Activated CD4-positive, CD25-positive, alpha-beta regulatory T cell (primary cell): Measurements from ENCODE around the gene DNAJC6.
"Not testable (repeated sequence)": the region's sequence is repeated elsewhere in the genome, so short reads cannot be mapped to it uniquely, and the experiment has no call there.

ENCODE experiments used
- DNase-seq, 4 experiments: peaks; one replicate each; lab custom pipeline; 2025; lab: John Stamatoyannopoulos, UW

DNAJC6 gene

GRCh38 chr1:65355031-65355712 is 45.8 kb downstream of the DNAJC6 start:
- no peak for DNase-seq

- no peak for DNase-seq
These were observed 48.1 kb downstream of the DNAJC6 start for GRCh38 chr1:65357291-65357960.

- no peak for DNase-seq
These were observed 50.5 kb downstream of the DNAJC6 start for GRCh38 chr1:65359888-65360287.

GRCh38 chr1:65360648-65361047 is 51.3 kb downstream of the DNAJC6 start:
- DNase-seq = no peak

GRCh38 chr1:65362545-65362944 is 53.2 kb downstream of the DNAJC6 start:
- DNase-seq = no peak

GRCh38 chr1:65363484-65363883 is 54.1 kb downstream of the DNAJC6 start:
- DNase-seq = no peak

- no peak for DNase-seq
These were observed 59.1 kb downstream of the DNAJC6 start for GRCh38 chr1:65368403-65368802.

GRCh38 chr1:65371544-65371943 is 62.2 kb downstream of the DNAJC6 start:
- no peak for DNase-seq

- no peak for DNase-seq
These were observed 63.2 kb downstream of the DNAJC6 start for GRCh38 chr1:65372557-65372956.

- DNase-seq = no peak
These were observed 68.3 kb downstream of the DNAJC6 start for GRCh38 chr1:65377496-65378246.

- DNase-seq = no peak
These were observed 69.1 kb downstream of the DNAJC6 start for GRCh38 chr1:65378247-65378946.

GRCh38 chr1:65384426-65384825 is 75.1 kb downstream of the DNAJC6 start:
- not testable (repeated sequence) for DNase-seq

- no peak for DNase-seq
These were observed 77.1 kb downstream of the DNAJC6 start for GRCh38 chr1:65386439-65386838.

GRCh38 chr1:65387821-65388220 is 78.5 kb downstream of the DNAJC6 start:
- DNase-seq = no peak

GRCh38 chr1:65388908-65389695 is 79.8 kb downstream of the DNAJC6 start:
- DNase-seq = no peak

GRCh38 chr1:65392497-65392896 is 83.2 kb downstream of the DNAJC6 start:
- no peak for DNase-seq

GRCh38 chr1:65393347-65393746 is 84.0 kb downstream of the DNAJC6 start:
- DNase-seq = no peak

- DNase-seq = no peak
These were observed 84.6 kb downstream of the DNAJC6 start for GRCh38 chr1:65393928-65394327.

GRCh38 chr1:65395887-65396612 is 86.7 kb downstream of the DNAJC6 start:
- DNase-seq = no peak

GRCh38 chr1:65398083-65398482 is 88.7 kb downstream of the DNAJC6 start:
- no peak for DNase-seq

GRCh38 chr1:65399003-65399402 is 89.7 kb downstream of the DNAJC6 start:
- DNase-seq = no peak
